Kidney glomerular epithelial cell (primary cell): ENCODE measurements around the gene TEX101.
"Not testable (repeated sequence)": the region's sequence is repeated elsewhere in the genome, so short reads cannot be mapped to it uniquely, and the experiment has no call there.

Experiments used
- DNase-seq: peaks from one replicate; lab custom pipeline; 2025; lab: John Stamatoyannopoulos, UW

TEX101 gene

GRCh38 chr19:43420954-43421353, 6.3 kb downstream of the TEX101 start:
- no peak for DNase-seq

- no peak for DNase-seq
These were observed 7.5 kb downstream of the TEX101 start for GRCh38 chr19:43422000-43422688.

- DNase-seq: no peak
These were observed 8.0 kb downstream of the TEX101 start for GRCh38 chr19:43422689-43423066.

GRCh38 chr19:43423779-43424178, 9.1 kb downstream of the TEX101 start:
- DNase-seq: no peak

- peak; percentile 40 for DNase-seq
These were observed 11.1 kb downstream of the TEX101 start for GRCh38 chr19:43425567-43426392.

GRCh38 chr19:43429395-43429794, 14.7 kb downstream of the TEX101 start:
- DNase-seq: no peak

GRCh38 chr19:43430142-43430710, 15.5 kb downstream of the TEX101 start:
- DNase-seq: no peak

GRCh38 chr19:43430976-43431375, 16.3 kb downstream of the TEX101 start:
- no peak for DNase-seq

GRCh38 chr19:43433358-43433673, 18.6 kb downstream of the TEX101 start:
- no peak for DNase-seq

GRCh38 chr19:43433689-43434088, 19.0 kb downstream of the TEX101 start:
- no peak for DNase-seq

- DNase-seq: no peak
These were observed 21.1 kb downstream of the TEX101 start for GRCh38 chr19:43435775-43436174.

- DNase-seq: not testable (repeated sequence)
These were observed 22.6 kb downstream of the TEX101 start for GRCh38 chr19:43437284-43437683.

- no peak for DNase-seq
These were observed 23.0 kb downstream of the TEX101 start for GRCh38 chr19:43437712-43438111.

- DNase-seq: no peak
These were observed 23.8 kb downstream of the TEX101 start for GRCh38 chr19:43438291-43439031.

GRCh38 chr19:43439032-43439708, 24.5 kb downstream of the TEX101 start:
- DNase-seq: no peak

GRCh38 chr19:43439709-43440063, 25.0 kb downstream of the TEX101 start:
- no peak for DNase-seq

- DNase-seq: no peak
These were observed 27.0 kb downstream of the TEX101 start for GRCh38 chr19:43441716-43442115.

GRCh38 chr19:43444091-43444490, 29.4 kb downstream of the TEX101 start:
- not testable (repeated sequence) for DNase-seq

GRCh38 chr19:43444531-43445287, 30.0 kb downstream of the TEX101 start:
- peak; percentile 57 for DNase-seq

GRCh38 chr19:43445426-43445825, 30.7 kb downstream of the TEX101 start:
- DNase-seq: no peak

GRCh38 chr19:43446746-43447489, 32.2 kb downstream of the TEX101 start:
- peak; percentile 59 for DNase-seq
